Transverse colon (tissue), 4 donors: Measurements from ENCODE around the gene CSRP1. TPM values are rescaled to one million over a fixed set of nuclear protein-coding genes. Genes with fewer than 3 reads are reported as not detected.

Source experiments
- DNase-seq: peaks from one replicate; pipeline ENCODE4 v3.0.0-alpha.2; 2019
- H3K27ac ChIP-seq, 4 donors: fragments of 200-600 bp; sonication (generic); 2 replicates each; pipeline ENCODE4 v1.5.1; 2016 to 2018; ENCODE audit warnings: inconsistent platforms in 4 of 4
- H3K27me3 ChIP-seq: fragments of 200-600 bp; sonication (generic); 2 replicates; pipeline ENCODE4 v1.5.1; 2017; ENCODE audit warnings: inconsistent platforms
- H3K36me3 ChIP-seq, 4 donors: fragments of 200-600 bp; sonication (generic); 2 replicates each; pipeline ENCODE4 v1.5.1; 2017 to 2019; ENCODE audit warnings: inconsistent platforms in 4 of 4
- H3K4me1 ChIP-seq, 4 donors: fragments of 200-600 bp; sonication (generic); 2 replicates each; pipeline ENCODE4 v1.5.1; 2017 to 2020; ENCODE audit warnings: inconsistent platforms in 4 of 4
- H3K4me3 ChIP-seq, 4 donors: fragments of 200-600 bp; sonication (generic); 1 replicate in 1 of 4; 2 replicates in 3 of 4; pipeline versions ENCODE4 v1.5.1 to v1.6.1; 2017 to 2019; ENCODE audit warnings: inconsistent platforms in 4 of 4
- H3K9me3 ChIP-seq, 2 donors: fragments of 200-600 bp; sonication (generic); 2 replicates each; pipeline ENCODE4 v1.5.1; 2017 to 2019; ENCODE audit warnings: inconsistent platforms in 2 of 2
- CTCF ChIP-seq, 5 experiments: fragments of 200-600 bp in 3 of 5; fragments of 450-650 bp in 2 of 5; sonication (generic) in 3 of 5; IDR thresholded peaks; 1 replicate in 2 of 5; 2 replicates in 3 of 5; pipeline ENCODE4 v1.5.1; 2016 to 2017; ENCODE audit warnings: antibody characterized with exemption in 5 of 5, inconsistent platforms in 3 of 5, mild to moderate bottlenecking in 2 of 5, moderate library complexity in 1 of 5
- EP300 ChIP-seq: sonication (generic); formaldehyde crosslinking; IDR thresholded peaks from one replicate; pipeline ENCODE4 v1.6.1; 2017; ENCODE audit warnings: antibody characterized with exemption, low read depth
- POLR2A ChIP-seq: fragments of 450-650 bp; IDR thresholded peaks from one replicate; pipeline ENCODE4 v1.6.1; 2016; ENCODE audit warnings: antibody characterized with exemption, mild to moderate bottlenecking, moderate library complexity
- POLR2AphosphoS5 ChIP-seq, 3 donors: sonication (generic); formaldehyde crosslinking; IDR thresholded peaks; one replicate each; pipeline ENCODE4 v1.6.1; 2016; ENCODE audit warnings: antibody characterized with exemption in 3 of 3
- WGBS, 2 donors: methylation state at CpG; one replicate each; pipeline ENCODE4 v1.1.5; 2018; ENCODE audit warnings: low coverage in 1 of 2; 5-methylcytosine and 5-hydroxymethylcytosine counted together
- in situ Hi-C, 4 donors: fragments of 200-750 bp; cut with MboI; loops; one replicate each; pipeline versions ENCODE4 v1.15.0 to v1.15.1; 2017; ENCODE audit warnings: low sequenced_read_pairs in 3 of 4, low pct_ligation_motif_present in 1 of 4, low pct_unique_long_range_greater_than_20kb in 1 of 4
- intact Hi-C: fragments of 100-400 bp; cut with DNase I; formaldehyde crosslinking; loops from one replicate; pipeline ENCODE4 v1.15.1; 2023; ENCODE audit warnings: low total_unique reads
- total RNA-seq, 4 donors: library from RNA; depleted of rRNA; stranded (reverse); fragments of >200 nt; gene quantifications; one replicate each; pipeline ENCODE4 v1.1.0, GENCODE V29; 2016

CSRP1 gene
- total RNA-seq, 4 donors from 2014 or later, result 697 to 1,474 (median 915) TPM

- H3K9me3 ChIP-seq, result no peaks in the 10 kb centered on the region
- intact Hi-C loops (no loop called here), in situ Hi-C loops (no loop called here)
- peaks cover 34 to 84% (median 61%) of the 10 kb centered on the region in 4 donors for H3K4me1 ChIP-seq
- no peak for DNase-seq
- H3K27ac ChIP-seq, result peak overlapping the region; percentile 93 to 97 (median 96)
- WGBS, 2 donors, result 66 to 76% methylated on average over 13 to 16 of the region's 16 CpGs
- H3K27me3 ChIP-seq, result no peaks in the 10 kb centered on the region
- no peak for TF ChIP-seq POLR2A
- peak in 2 of 3 donors; percentile 33 to 66 for TF ChIP-seq POLR2AphosphoS5 (IDR thresholded peaks at IDR 0.05)
- no peak overlapping the region for H3K4me3 ChIP-seq
- peaks cover 0 to 13% (median 7%) of the 10 kb centered on the region in 4 donors for H3K36me3 ChIP-seq
Measured at GRCh38 chr1:201497935-201498509, 8.9 kb downstream of the CSRP1 start.

- Histone ChIP-seq H3K4me3 (no peak overlapping the region), H3K27ac (peak overlapping the region; percentile 93 to 97 (median 96)), H3K36me3 (peaks cover 0 to 13% (median 7%) of the 10 kb centered on the region in 4 donors), H3K9me3 (no peaks in the 10 kb centered on the region), H3K4me1 (peaks cover 39 to 84% (median 60%) of the 10 kb centered on the region in 4 donors), H3K27me3 (no peaks in the 10 kb centered on the region)
- in situ Hi-C loops, result no loop called here
- DNase-seq, result no peak
- 75 to 77% methylated on average over 6 to 8 of the region's 8 CpGs for WGBS, 2 donors
- intact Hi-C loops, result no loop called here
- no peak for TF ChIP-seq EP300
- no peak for TF ChIP-seq POLR2A
- no peak for TF ChIP-seq POLR2AphosphoS5 (IDR thresholded peaks at IDR 0.05)
- no peak for TF ChIP-seq CTCF (IDR thresholded peaks at IDR 0.05)
Measured at GRCh38 chr1:201496296-201496690, 10.6 kb downstream of the CSRP1 start.

- H3K4me3 ChIP-seq, result no peak overlapping the region
- H3K4me1 ChIP-seq, result peaks cover 41 to 84% (median 62%) of the 10 kb centered on the region in 4 donors
- peaks cover 0 to 17% (median 7%) of the 10 kb centered on the region in 4 donors for H3K36me3 ChIP-seq
Measured at GRCh38 chr1:201495551-201496295, 11.2 kb downstream of the CSRP1 start.

GRCh38 chr1:201493757-201494617 is 12.9 kb downstream of the CSRP1 start:
- TF ChIP-seq POLR2A (no peak), EP300 (no peak), CTCF (IDR thresholded peaks at IDR 0.05) (no peak), POLR2AphosphoS5 (IDR thresholded peaks at IDR 0.05) (peak in 2 of 3 donors; percentile 21 to 42)
- Histone ChIP-seq H3K9me3 (no peaks in the 10 kb centered on the region), H3K4me1 (peaks cover 49 to 86% (median 68%) of the 10 kb centered on the region in 4 donors), H3K27ac (peak overlapping the region; percentile 93 to 97 (median 96)), H3K27me3 (no peaks in the 10 kb centered on the region), H3K4me3 (no peak overlapping the region), H3K36me3 (peaks cover 0 to 23% (median 7%) of the 10 kb centered on the region in 4 donors)
- WGBS, 2 donors, result 58% methylated on average over 9 to 15 of the region's 15 CpGs
- no peak for DNase-seq
- in situ Hi-C loops, result no loop called here
- intact Hi-C loops, result no loop called here

More at GRCh38 chr1:201495551-201496295, 11.2 kb downstream of the CSRP1 start:
- DNase-seq, result peak; percentile 65
- Histone ChIP-seq H3K27ac (peak overlapping the region; percentile 93 to 97 (median 96)), H3K9me3 (no peaks in the 10 kb centered on the region), H3K27me3 (no peaks in the 10 kb centered on the region)
- intact Hi-C loops (no loop called here), in situ Hi-C loops (no loop called here)
- 49 to 69% methylated on average over 4 to 11 of the region's 11 CpGs for WGBS, 2 donors
- TF ChIP-seq CTCF (IDR thresholded peaks at IDR 0.05) (no peak), EP300 (peak; percentile 45), POLR2AphosphoS5 (IDR thresholded peaks at IDR 0.05) (peak; percentile 54 to 89 (median 88))
